ELF-1 (cell line): ENCODE data around the gene FOCAD.

Experiments used
- DNase-seq: peaks from one replicate; pipeline ENCODE4 v3.0.0-alpha.2; 2016; ENCODE audit warnings: low read depth, low spot score

The FOCAD gene

DNA sequence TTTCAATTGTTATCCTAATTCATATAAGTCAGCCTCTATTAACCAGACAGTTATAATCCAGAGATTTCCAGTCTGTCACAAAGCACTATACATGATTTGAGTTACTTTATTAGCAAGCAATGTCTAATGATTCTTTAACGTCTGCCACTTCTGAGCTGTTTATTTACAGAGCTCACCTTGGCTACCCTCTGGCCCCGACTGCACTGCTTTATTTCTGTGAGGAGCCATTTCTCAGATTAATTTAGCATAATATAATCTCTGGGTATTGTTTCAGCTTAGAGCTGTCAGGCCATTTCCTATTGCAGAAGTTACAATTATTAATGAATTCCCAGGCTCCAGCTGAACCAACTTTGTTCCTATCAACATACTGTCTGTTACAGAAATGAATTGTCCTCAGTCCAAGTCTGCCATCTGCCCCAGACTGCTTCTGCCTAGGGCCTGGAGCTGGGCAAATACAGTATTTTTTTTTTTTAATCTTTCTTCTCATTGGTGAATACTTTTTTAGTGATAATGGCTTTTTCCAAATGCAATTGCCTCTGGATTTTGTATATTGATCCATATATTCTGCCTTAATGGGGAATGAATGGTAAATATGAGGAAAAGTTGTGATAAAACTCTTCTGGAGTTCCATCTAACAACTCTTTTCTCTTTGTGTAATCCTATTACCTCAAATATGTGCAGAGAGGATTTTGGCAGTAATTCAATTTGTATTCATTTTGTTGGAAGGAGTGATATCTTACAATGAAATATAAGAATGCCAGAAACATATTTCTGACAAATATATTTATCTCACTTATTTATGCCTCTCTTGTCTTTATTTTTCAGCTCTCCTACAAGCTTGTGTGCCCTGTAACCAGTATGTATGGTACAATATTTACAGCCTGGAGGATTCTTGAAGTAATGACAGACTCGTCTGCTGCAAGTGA, 104.7 kb downstream of the FOCAD start:
- DNase-seq = no peak

- no peak for DNase-seq
Observed at GRCh38 chr9:20790721-20791120, 106.7 kb downstream of the FOCAD start.

DNA sequence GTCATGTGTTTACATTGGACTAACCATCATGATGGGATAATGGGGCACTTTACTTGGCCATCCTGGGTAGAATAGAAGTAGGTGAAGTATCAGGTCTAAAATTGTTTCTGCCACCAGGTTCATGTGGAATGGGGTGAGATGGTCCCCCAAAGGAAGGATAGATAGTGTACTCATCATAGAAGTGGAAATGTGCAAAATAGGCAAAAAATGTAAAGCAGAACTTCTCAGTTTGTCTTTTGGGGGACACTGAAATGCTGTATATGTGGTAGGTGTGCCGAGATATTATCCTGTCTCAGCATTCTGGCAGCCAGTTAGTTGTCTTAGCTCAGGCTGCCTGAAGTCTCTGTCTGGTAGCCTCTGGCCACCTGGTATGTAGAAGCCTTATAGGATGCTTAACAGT, 107.6 kb downstream of the FOCAD start:
- DNase-seq = no peak

DNA sequence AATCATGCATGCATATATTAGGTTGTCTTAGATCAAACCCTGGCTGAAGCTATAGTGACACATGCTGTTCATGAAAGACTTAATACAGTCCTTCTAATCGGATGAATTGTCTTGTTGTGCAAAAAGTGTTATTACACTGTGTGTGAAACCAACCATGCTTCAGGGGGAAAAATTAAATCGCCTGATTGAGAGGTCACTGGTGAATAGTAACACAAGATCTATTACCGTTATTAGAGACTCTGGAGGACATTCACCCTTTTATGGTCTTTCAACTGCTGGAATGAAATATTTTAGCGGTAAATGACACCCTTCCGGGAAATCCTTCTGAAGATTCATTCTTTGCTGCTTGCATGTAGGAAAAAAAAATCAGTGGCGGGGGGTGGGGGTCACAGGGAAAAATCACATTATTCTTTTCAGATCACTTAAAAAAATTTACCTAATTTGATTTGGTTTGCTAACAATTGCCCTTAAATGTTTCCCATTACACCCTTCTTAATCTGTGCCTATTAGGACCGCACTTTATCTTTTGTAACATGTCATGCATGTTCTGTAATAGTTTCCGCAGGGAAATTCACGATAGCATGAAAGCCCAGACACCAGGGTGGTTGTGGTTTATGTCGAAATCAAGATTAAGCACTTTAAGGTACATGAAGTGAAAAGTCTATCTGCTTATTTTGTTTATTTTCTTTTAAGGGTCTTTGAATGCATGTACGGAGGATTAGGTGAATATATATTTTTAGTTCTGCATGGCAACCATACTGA, 120.6 kb downstream of the FOCAD start:
- no peak for DNase-seq

- no peak for DNase-seq
Observed at GRCh38 chr9:20805766-20806165, 121.7 kb downstream of the FOCAD start.

GRCh38 chr9:20808002-20808401, 123.9 kb downstream of the FOCAD start:
- DNase-seq = no peak

DNA sequence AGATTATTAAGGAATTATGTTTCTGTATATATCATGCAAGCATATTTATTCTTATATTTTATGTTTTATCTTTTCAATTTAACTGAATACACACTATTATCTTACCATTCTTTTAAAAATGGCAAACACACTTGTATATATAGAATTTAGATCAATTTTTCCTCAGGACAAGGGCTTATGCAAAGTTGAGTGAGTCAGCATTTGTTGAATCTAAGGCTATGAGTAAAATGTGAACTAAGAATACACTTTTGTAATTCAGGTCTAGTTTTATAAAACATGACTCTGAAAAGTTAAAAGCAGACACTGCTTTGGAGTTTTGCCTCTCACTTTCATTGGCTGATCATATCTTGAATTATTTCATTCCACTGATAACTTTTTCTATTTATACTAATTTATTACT, 127.8 kb downstream of the FOCAD start:
- no peak for DNase-seq

DNA sequence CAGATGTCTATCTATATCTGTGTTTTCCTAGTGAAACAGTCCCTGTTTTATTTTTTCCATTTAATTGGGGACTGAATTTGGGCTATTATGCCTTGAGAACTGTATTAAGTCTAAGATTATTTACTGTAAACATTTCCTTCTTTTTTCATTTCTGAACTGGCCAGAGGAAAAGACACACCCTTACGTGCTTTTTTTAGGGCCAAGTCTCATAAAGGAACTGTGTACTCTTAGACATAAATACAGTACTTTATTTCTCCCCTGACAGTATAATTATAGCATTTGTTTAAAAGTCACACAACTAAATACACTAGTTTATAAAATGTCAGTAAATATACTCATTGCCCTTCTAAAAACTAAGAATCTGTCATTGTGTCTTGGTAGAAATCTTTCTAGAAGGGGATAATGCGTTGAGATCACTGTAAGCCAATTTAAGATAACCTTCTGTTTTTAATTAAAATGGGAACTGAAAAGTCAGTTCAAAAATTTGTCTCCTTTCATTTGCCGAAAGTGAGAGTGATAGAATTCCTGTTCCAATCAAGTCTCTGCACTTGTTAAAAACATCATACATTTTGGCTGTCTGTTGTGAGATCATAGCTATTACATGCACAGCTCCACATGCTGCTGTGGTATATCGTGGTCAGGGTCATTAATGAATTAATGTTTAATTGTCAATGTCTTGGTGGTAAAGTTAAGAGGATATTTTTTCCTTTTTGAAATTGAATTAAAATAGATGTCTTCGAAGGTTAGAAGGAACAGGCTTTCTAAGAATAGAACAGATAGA, 132.1 kb downstream of the FOCAD start:
- no peak for DNase-seq

DNA sequence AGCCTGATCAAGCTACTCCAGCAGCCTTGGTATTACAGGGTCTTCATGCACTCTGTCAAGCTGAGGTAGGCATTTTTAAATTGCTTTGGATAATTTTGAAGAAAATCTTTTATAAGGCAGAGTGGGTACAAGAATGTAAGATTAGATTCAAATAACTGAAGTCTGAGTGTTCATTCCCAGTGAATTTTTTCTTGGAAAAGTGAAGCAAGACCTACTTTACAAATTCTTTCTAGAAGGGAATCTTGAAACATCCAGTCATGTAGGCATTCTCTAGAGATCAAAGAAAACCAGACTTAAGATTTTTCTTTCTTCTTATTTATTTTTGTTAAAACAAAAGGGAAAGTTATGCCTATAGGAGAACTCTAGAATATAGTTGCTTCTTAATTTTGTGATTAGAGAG, 139.0 kb downstream of the FOCAD start:
- no peak for DNase-seq

- DNase-seq = no peak
Observed at GRCh38 chr9:20831028-20831427, 147.0 kb downstream of the FOCAD start.

DNA sequence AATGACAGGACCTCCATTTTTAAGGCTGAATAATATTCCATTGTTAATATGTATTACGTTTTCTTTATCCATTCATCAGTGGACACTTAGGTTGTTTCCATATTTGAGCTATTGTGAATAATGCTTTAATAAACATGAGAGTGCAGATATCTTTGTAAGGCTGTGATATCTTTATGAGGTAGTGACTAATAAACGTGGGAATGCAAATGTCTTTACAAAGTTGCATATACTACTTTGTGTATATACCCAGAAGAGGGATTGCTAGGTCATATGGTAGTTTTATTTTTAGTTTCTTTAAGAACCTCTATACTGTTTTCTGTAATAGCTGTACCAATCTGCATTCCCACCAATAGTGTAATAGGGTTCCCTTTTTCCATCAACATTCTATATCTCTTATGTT, 148.7 kb downstream of the FOCAD start:
- no peak for DNase-seq

DNA sequence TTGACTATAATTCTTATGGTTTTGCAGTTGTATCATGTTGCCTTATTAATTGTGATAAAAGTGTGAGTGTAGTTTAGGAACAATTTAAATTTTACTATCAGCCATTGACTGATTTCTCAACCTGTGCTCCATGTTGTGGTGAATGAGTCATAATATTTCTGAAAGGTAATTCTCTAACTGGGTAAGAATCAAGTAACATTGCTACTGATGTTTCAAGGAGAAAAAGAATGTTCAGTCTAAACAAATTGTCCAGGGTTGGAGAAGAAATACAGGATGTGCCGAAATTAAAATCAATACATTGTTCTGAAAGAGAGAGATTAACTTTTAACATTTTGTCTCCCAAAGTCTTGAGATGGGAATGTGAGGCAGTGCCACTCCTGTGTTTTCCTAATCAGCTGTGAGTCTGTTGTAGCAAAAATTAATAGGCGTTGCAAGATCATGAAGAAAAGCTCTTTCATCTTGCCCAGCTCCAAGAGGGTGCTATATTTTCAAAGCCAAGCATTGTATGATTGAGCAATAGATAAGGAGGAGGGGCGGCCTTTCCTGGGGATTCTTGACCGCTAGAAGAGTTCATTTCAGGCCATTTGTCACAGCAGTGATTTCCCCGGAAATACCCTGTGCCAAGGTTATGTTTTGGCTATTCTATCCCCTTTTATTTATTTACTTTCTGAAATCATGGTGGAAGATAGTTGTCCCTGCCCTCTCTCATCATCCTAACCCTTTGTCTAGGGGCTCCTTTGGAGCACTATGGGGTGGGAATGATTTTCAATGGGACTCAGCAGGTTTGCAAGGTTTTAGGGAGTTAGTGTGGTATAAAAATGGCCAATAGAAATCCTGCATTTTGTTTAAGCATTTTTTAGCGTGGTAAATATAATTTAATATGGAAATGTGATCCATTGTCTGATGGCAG, 151.6 kb downstream of the FOCAD start:
- no peak for DNase-seq

GRCh38 chr9:20837166-20837565, 153.1 kb downstream of the FOCAD start:
- no peak for DNase-seq

GRCh38 chr9:20838218-20838617, 154.2 kb downstream of the FOCAD start:
- no peak for DNase-seq

DNA sequence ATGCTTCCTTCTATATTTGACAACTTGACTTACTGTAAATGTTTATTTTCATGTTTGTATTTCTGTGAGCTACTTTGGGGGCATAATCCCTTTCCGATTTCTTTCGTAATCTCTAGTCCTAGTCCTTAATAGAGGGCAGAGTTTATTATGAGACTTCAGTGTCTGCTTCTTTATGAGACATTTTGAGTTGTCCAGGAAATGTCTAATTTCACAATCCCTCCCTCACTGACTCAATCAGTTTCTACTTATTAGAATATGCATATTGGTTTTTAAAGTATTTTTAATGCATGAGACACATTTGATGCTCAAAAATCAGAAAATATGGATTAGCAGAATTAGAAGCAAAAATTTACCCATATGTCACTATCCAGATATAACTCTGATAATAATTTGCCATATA, 160.9 kb downstream of the FOCAD start:
- DNase-seq = no peak

GRCh38 chr9:20848490-20848889, 164.4 kb downstream of the FOCAD start:
- DNase-seq = no peak

DNA sequence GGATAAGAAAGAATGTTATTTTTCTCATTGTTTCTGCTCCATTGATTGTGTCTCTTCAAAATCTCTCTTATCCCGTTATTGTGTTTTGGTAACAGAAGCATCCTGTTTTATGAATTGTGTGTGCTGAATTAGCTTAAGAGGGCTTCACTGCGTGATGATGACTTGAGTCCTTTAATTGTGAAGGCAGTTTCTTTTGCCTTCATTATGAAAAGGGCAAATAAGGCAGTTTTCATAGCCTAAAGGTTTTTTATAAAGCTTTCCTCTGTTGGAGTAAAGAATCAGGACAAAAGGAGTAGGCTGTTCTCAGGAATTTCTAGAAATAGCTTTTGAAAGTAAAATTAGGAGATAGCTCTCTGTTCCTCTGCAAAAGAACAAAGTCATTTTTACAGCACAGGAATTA, 169.8 kb downstream of the FOCAD start:
- DNase-seq = no peak

DNA sequence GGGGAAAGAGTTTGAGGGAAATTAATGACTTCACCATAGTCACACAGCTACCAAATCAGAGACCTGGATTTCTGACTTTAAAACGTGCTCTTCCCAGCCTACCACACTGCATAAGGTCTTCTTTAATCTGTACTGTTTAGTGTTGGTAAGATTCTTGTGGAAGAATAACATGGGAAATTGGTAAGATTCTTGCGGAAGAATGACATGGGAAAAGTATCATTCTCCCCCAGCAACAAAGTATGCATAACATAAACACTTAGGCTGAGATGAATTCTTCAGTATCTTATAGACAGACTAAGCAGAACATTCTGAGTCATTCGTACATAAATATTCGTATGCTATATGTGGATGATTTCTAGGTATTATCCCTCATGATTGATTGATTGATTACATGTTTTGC, 170.4 kb downstream of the FOCAD start:
- DNase-seq = no peak

- DNase-seq = no peak
Observed at GRCh38 chr9:20863945-20864344, 179.9 kb downstream of the FOCAD start.

- no peak for DNase-seq
Observed at GRCh38 chr9:20865347-20865746, 181.3 kb downstream of the FOCAD start.

DNA sequence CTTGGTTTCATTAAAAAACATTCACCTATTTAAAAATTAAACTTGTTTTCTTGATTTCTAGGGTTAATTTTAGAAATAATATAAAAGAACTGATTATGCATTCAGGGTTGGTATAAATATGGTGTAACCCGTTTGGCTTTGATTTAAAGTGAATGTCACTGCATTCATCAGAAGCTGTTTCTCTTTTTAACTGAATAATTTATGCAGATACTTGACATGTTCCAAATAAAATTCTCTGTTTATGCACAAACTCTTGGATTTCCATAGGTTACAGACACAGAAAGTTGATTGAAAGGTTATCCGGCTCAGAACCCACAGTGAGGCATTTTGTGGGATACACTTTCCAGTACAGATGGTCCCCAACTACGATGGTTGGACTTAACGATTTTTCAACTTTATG, 186.1 kb downstream of the FOCAD start:
- DNase-seq = no peak
